ENCODE measurements around the gene SKIC8.
A peak's percentile ranks its signal among the peaks of the same experiment; 100 is the strongest.

The SKIC8 gene

DNA sequence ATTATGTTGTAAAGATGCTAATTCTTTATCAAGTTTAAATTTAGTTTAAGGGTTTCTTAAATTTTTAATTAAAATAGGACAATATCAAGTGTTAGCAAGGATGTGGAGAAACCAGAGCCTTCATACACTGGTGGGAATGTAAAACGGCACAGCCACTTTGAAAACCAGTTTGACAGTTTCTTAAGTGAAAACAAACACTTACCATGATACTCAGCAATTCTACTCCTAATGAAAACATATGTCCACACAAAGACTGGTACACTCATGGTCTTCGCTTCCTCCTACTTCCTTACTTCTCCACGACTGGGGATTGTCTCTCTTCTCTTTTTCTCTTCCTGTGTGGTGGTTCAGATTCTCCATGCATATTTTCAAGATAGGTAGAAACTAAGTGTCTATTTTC, 9.2 kb downstream of the SKIC8 start:
- DNase-seq = peak; percentile 41

GRCh38 chr15:78284758-78285157, 14.7 kb downstream of the SKIC8 start:
- DNase-seq = no peak

DNA sequence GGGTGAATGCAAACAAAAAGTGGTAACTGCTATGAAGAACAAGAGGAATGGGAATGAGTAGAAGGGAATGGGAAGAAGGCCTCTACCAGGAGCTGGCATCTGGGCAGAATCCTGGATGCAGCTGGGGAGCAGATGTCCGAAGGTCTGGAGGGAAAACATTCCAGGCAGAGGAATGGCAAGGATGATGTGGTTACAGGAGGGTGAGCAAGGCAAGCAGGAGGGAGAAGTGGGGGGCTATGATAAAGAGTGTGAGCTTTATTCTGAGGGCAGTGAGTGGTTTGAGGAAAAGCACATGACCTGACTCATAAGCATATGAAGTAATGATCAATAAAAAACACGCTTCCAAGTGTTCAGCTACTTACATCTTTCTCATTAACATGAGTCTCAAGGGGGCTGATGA, 17.1 kb downstream of the SKIC8 start:
- no peak for DNase-seq

DNA sequence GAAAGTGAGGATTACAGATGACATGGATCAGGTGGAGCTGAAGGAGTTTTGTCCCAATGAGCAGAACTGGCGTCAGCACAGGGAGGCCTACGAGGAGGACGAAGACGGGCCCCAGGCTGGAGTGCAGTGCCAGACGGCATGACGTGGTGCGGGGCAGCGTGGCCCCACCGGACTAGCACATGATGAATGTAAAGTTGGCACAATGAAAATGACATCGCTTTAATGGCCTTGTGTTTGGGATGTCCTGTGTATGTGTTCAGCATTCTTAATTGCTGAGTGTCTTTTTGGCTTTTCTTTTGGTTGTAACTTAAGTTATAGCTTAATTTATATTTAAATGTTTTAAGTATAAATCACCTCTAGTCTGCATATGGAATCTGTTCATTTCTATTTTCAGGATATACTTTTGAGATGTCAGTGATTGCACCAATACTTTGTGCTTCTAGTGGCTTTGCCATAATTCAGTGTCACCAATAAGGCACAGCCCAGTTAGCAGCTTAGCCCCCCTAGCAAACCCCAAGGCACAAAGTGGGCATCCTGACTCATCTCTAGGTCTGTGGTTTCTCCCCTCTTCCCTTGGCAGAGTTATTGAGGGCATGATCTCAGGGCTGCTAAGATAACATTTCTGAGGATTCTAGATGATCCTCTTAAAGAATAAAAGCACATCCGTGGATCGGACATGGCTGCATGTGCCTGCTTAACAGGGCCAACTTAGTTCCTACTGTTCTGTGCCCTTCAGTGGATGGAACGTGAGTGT, 18.9 kb downstream of the SKIC8 start:
- DNase-seq = no peak

GRCh38 chr15:78276064-78276943, 23.1 kb downstream of the SKIC8 start:
- DNase-seq = no peak

GRCh38 chr15:78274994-78275393, 24.4 kb downstream of the SKIC8 start:
- no peak for DNase-seq

DNA sequence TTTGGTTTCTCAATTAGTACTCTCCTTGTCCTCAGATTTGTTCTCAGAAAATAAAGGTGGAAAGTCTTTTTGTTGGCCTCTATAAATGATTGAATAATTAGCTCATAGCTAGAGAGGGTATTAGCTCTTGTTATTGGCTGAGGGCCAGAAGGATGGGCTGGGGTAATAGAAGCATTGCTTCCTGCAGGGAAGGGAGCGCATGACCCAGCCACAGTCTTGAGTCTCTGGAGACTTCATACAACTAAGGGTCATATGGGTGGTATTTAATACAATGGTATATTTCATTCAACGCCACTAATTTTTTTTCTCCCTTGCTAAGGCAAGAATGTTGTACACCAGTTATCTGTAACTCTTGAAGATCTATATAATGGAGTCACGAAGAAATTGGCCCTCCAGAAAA, 26.6 kb downstream of the SKIC8 start:
- DNase-seq = no peak

DNA sequence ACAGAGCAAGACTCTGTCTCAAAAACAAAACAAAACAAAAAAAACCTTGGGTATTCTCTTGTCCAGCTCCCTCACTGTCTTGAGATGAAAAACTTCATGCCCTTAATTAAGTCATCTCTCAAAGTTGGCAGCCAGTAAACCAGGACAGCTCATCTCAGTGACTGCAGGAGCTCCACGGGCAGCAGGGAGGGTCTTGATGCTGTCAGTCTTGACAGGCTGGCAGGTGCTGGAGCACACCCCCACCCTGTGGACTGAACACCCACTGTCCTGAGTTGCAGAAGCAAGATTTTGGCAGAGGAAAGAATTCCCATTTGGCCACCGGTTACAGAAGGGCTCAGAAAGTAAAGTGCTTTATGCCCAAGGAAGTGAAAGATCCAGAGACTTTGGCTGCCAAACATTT, 27.1 kb downstream of the SKIC8 start:
- DNase-seq = no peak

DNA sequence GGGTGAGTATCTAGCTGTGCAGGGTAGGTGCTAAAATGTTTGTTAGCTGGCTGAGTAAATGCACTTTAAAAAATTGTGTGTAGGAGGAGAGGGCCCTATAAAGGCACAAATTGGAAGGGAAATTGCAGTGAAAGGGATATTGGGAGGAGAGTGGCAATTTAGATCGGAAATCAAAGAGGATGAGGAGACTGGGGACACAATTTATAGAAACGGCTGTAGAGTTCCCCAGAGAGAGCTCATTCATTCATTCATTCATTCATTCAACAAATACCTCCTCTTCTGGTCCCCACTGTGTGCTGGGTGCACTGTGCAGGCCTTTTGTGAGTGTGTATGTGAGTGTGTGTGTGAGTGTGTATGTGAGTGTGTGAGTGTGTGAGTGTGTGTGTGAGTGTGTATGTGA, 32.6 kb downstream of the SKIC8 start:
- DNase-seq = no peak

DNA sequence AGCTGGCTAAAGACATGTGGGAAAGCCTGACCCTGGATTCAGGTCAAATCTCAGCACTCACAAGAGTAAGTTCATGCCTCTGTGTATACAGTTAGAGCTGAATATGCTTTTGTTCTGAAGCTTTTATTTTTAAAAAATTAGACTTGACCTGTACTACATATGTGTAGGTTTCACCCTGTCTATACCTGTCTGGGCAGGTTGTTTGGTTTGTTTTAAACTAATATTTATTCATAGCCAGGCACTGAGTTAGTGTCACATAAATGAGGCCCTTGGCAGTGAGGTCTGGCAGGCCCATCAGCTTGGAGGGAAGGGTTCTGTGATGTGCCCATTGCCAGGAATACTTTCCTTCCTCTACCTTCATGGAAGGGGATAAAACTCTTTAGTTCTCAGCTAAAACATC, 33.2 kb downstream of the SKIC8 start:
- DNase-seq = no peak

GRCh38 chr15:78265752-78266224, 33.6 kb downstream of the SKIC8 start:
- DNase-seq = peak; percentile 59

- no peak for DNase-seq
Measured at GRCh38 chr15:78265137-78265460, 34.3 kb downstream of the SKIC8 start.

- peak; percentile 33 for DNase-seq
Measured at GRCh38 chr15:78264304-78265136, 34.9 kb downstream of the SKIC8 start, which contains the start of gene DNAJA4. TSS of gene DNAJA4 (plus strand) at chr15:78264562. CDS start at chr15:78264764, 202 bp downstream.

GRCh38 chr15:78263907-78264303, 35.5 kb downstream of the SKIC8 start:
- no peak for DNase-seq

- DNase-seq = no peak
Measured at GRCh38 chr15:78263351-78263781, 36.0 kb downstream of the SKIC8 start.

- DNase-seq = no peak
Measured at GRCh38 chr15:78261062-78261461, 38.3 kb downstream of the SKIC8 start.

- DNase-seq = no peak
Measured at GRCh38 chr15:78260489-78260888, 38.9 kb downstream of the SKIC8 start.

DNA sequence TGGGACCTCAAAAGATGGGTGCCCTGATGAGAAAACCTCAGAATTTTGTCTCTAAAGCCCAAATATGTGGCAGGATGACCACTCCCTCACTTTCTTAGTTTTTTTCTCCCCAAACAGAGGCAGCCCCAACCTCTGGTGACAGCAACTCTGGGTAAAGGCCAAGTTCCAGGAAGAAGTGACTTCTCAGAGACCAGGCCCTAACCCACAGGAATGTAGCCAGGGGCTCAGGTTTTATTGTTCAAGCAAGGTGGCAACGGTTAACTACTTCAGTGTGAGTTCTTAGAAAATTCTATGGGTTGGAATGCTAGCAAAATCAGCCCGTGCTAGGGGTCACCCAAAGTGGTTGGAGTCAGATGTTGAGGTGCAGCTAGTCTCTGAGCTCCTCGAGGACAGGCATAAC, 40.2 kb downstream of the SKIC8 start:
- no peak for DNase-seq

DNA sequence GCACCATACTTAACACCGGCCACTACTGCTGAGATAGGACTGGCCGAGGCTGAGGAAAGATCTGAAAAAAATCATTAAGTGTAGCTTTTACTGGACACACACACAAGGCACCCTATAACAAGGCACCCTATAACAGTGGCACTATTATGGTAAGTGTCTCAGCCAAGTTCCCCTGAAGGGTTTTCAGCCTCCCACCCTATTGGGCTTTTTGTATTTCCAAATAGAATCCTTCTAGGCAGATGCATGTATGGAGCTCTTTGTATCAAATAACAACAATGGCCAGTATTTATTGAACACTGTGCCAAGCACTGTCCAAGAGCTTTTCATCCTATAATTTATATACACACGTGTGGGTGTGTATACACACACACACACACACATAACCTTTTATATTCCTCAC, 41.7 kb downstream of the SKIC8 start:
- DNase-seq = no peak

GRCh38 chr15:78256044-78256437, 43.4 kb downstream of the SKIC8 start:
- DNase-seq = no peak

- no peak for DNase-seq
Measured at GRCh38 chr15:78255421-78256043, 43.9 kb downstream of the SKIC8 start.

GRCh38 chr15:78251136-78251535, 48.3 kb downstream of the SKIC8 start:
- no peak for DNase-seq

GRCh38 chr15:78249131-78249530, 50.3 kb downstream of the SKIC8 start:
- DNase-seq = no peak

All from MV-4-11 (cell line).